ENCODE measurements around the gene WSCD2.

The WSCD2 gene

GRCh38 chr12:108228746-108229145 lies 99.7 kb downstream of the WSCD2 start:
- Mint-ChIP-seq H3K9me3 (no peaks in the 10 kb centered on the region), H3K27ac (no peak overlapping the region), H3K27me3 (ENCODE audit: low read depth) (peaks cover 6% of the 10 kb centered on the region), H3K36me3 (ENCODE audit: low read depth) (no peaks in the 10 kb centered on the region), H3K4me1 (ENCODE audit: low read depth) (no peaks in the 10 kb centered on the region), H3K4me3 (no peak overlapping the region)

DNA sequence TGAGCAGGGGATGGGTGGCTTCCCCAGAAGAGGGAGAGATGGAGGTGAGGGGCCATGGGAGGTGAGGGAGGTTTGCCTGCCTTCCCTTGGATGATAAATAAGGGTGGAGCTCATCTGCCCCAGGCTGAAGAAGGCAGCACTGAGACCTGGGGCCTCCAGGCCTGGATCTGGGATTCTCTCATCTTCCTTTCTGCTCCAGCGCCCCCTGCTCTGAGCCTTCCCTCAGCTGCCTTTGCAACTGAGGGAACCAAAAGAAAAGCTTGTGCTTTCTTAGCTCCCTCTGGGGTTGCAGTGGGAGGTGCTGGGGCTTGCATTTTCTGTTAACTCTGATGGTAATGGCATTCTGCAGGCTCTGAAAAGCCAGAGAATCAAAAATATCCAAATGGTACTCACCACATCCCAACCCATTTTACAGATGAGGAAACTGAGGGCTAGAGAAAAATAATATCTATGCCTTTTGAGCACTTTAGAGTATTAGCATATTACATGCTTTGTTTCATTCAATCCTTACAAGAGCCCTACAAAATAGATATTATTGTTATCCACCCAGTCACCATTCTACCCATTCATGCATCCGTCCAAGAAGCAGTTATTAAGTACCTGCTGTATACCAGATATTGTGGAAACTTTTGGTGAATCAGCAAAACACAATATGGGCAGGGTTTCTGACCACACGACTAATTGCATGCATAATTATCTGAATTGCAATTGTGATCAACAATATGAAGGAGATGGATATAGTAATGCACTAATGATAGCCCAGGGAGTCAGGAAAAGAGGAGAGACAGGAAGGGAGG lies 102.2 kb downstream of the WSCD2 start:
- H3K4me1 Mint-ChIP-seq (ENCODE audit: low read depth): no peaks in the 10 kb centered on the region
- H3K27me3 Mint-ChIP-seq (ENCODE audit: low read depth): peaks cover 6% of the 10 kb centered on the region
- no peak overlapping the region for H3K4me3 Mint-ChIP-seq
- H3K27ac Mint-ChIP-seq: no peak overlapping the region
- H3K9me3 Mint-ChIP-seq: no peaks in the 10 kb centered on the region
- no peaks in the 10 kb centered on the region for H3K36me3 Mint-ChIP-seq (ENCODE audit: low read depth)

GRCh38 chr12:108231909-108232434 lies 102.9 kb downstream of the WSCD2 start:
- Mint-ChIP-seq H3K36me3 (ENCODE audit: low read depth) (no peaks in the 10 kb centered on the region), H3K27me3 (ENCODE audit: low read depth) (peaks cover 10% of the 10 kb centered on the region), H3K4me3 (no peak overlapping the region), H3K27ac (no peak overlapping the region), H3K4me1 (ENCODE audit: low read depth) (no peaks in the 10 kb centered on the region), H3K9me3 (no peaks in the 10 kb centered on the region)

GRCh38 chr12:108232565-108232964 lies 103.5 kb downstream of the WSCD2 start:
- H3K4me3 Mint-ChIP-seq: no peak overlapping the region
- H3K36me3 Mint-ChIP-seq (ENCODE audit: low read depth): no peaks in the 10 kb centered on the region
- H3K4me1 Mint-ChIP-seq (ENCODE audit: low read depth): no peaks in the 10 kb centered on the region
- no peak overlapping the region for H3K27ac Mint-ChIP-seq
- peaks cover 10% of the 10 kb centered on the region for H3K27me3 Mint-ChIP-seq (ENCODE audit: low read depth)
- H3K9me3 Mint-ChIP-seq: no peaks in the 10 kb centered on the region

- Mint-ChIP-seq H3K36me3 (ENCODE audit: low read depth) (no peaks in the 10 kb centered on the region), H3K9me3 (no peaks in the 10 kb centered on the region), H3K4me3 (no peak overlapping the region), H3K4me1 (ENCODE audit: low read depth) (no peaks in the 10 kb centered on the region), H3K27me3 (ENCODE audit: low read depth) (peaks cover 10% of the 10 kb centered on the region), H3K27ac (no peak overlapping the region)
Measured at GRCh38 chr12:108234158-108234557, 105.1 kb downstream of the WSCD2 start.

- H3K4me3 Mint-ChIP-seq: no peak overlapping the region
- no peak overlapping the region for H3K27ac Mint-ChIP-seq
- H3K4me1 Mint-ChIP-seq (ENCODE audit: low read depth): no peaks in the 10 kb centered on the region
Measured at GRCh38 chr12:108235197-108235984, 106.3 kb downstream of the WSCD2 start.

DNA sequence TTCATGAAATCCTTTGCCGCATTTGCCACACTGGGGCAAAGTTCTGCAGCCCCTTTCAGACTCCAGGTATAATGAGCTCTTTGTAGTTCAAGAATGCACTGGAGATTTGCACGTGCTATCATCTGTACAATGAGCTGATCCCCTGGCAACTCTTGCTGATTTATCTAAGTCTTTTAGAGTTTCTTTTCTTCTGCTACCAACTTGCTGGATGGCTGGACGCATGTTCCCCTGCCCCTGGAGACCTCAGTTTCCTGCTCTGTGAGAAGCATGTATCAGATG lies 106.8 kb downstream of the WSCD2 start:
- H3K4me1 Mint-ChIP-seq (ENCODE audit: low read depth): no peaks in the 10 kb centered on the region
- no peak overlapping the region for H3K4me3 Mint-ChIP-seq
- H3K9me3 Mint-ChIP-seq: no peaks in the 10 kb centered on the region
- peaks cover 4% of the 10 kb centered on the region for H3K27me3 Mint-ChIP-seq (ENCODE audit: low read depth)
- no peaks in the 10 kb centered on the region for H3K36me3 Mint-ChIP-seq (ENCODE audit: low read depth)
- H3K27ac Mint-ChIP-seq: no peak overlapping the region

More at GRCh38 chr12:108235197-108235984, 106.3 kb downstream of the WSCD2 start:
- Mint-ChIP-seq H3K27me3 (ENCODE audit: low read depth) (peaks cover 7% of the 10 kb centered on the region), H3K36me3 (ENCODE audit: low read depth) (no peaks in the 10 kb centered on the region), H3K9me3 (no peaks in the 10 kb centered on the region)

DNA sequence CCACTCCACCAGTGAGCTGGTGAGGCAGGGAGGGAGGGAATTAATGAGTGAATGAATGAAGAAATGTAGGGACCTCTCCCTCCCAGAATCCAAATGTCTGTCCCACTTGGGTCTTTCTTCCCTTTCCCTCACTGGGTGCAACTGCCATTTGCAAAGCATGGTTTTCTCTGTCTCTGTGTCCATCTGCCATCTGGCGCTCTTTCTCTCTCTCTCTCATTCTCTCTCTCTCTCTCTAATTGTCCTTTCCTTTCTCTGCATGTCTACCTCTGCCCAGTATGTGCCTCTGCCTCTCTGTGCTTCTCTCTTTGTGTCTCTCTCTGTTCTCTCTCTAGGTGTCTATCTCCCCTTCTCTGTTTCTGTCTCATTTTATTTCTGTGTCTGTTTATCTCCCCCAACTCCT lies 107.3 kb downstream of the WSCD2 start:
- H3K27ac Mint-ChIP-seq: no peak overlapping the region
- H3K27me3 Mint-ChIP-seq (ENCODE audit: low read depth): peaks cover 4% of the 10 kb centered on the region
- no peak overlapping the region for H3K4me3 Mint-ChIP-seq
- H3K4me1 Mint-ChIP-seq (ENCODE audit: low read depth): no peaks in the 10 kb centered on the region
- no peaks in the 10 kb centered on the region for H3K9me3 Mint-ChIP-seq
- H3K36me3 Mint-ChIP-seq (ENCODE audit: low read depth): no peaks in the 10 kb centered on the region

DNA sequence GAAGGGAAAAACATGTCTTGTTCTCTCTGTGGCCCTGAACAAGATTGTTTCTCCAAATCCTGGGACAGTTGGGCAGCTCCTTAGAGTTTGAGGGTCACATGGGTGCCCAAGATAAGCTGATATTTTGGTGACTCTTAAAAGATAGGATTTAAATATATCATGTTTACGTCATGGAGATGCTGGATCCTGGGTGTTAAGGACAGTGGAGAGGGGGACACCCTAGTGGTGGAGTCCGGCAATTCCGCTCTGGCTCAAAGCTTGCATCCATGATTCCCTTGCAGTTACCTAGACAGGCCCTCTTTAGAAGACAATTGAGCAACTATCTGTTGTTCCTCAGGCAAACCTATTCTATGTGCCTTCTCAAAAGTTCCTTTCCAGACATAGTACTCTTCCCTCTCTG lies 108.2 kb downstream of the WSCD2 start:
- H3K4me3 Mint-ChIP-seq: no peak overlapping the region
- H3K9me3 Mint-ChIP-seq: no peaks in the 10 kb centered on the region
- no peaks in the 10 kb centered on the region for H3K4me1 Mint-ChIP-seq (ENCODE audit: low read depth)
- no peaks in the 10 kb centered on the region for H3K36me3 Mint-ChIP-seq (ENCODE audit: low read depth)
- peaks cover 4% of the 10 kb centered on the region for H3K27me3 Mint-ChIP-seq (ENCODE audit: low read depth)
- no peak overlapping the region for H3K27ac Mint-ChIP-seq

DNA sequence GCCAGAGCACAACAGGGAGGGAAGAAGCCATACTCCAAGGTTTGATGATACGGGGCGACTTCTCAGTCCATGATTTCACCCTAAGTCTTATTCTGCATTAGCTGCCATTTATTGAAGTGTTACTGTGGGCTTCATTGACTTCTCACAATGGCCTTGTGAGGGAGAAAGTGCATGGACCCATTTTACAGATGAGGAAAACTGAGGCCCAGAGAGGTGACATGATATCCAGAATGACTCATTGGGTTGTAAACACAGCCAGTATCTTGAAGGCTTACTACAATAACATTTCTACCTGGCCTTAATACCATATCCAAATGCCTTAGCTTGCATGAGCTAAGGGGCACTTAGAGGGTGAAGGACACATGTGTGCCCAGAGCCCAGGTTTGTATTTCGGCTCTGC lies 109.4 kb downstream of the WSCD2 start:
- peaks cover 4% of the 10 kb centered on the region for H3K27me3 Mint-ChIP-seq (ENCODE audit: low read depth)
- no peak overlapping the region for H3K27ac Mint-ChIP-seq
- H3K4me3 Mint-ChIP-seq: no peak overlapping the region
- no peaks in the 10 kb centered on the region for H3K4me1 Mint-ChIP-seq (ENCODE audit: low read depth)
- H3K9me3 Mint-ChIP-seq: no peaks in the 10 kb centered on the region
- H3K36me3 Mint-ChIP-seq (ENCODE audit: low read depth): no peaks in the 10 kb centered on the region

DNA sequence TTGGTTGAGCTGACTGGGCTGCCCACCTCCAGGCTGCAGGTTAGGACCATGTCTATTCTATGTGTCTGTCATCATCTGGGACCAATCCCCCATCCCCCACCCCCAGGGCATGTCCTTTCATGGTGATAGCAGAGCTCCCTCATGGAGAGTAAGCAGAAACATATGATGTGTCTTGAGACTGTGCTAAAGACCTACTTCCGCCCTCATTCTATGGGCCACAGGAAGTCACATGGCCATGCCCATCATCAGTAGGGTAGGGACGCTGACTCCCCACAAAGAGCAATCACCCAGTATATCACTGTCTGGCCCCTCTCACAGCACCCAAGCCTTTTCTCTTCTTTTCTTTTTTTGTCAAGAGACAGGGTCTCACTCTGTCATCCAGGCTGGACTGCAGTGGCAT lies 110.3 kb downstream of the WSCD2 start:
- H3K4me3 Mint-ChIP-seq: no peak overlapping the region
- no peaks in the 10 kb centered on the region for H3K9me3 Mint-ChIP-seq
- H3K27ac Mint-ChIP-seq: no peak overlapping the region
- H3K27me3 Mint-ChIP-seq (ENCODE audit: low read depth): peaks cover 4% of the 10 kb centered on the region
- no peaks in the 10 kb centered on the region for H3K36me3 Mint-ChIP-seq (ENCODE audit: low read depth)
- H3K4me1 Mint-ChIP-seq (ENCODE audit: low read depth): no peaks in the 10 kb centered on the region

GRCh38 chr12:108240027-108240785 lies 111.1 kb downstream of the WSCD2 start:
- Mint-ChIP-seq H3K4me3 (no peak overlapping the region), H3K36me3 (ENCODE audit: low read depth) (no peaks in the 10 kb centered on the region), H3K9me3 (no peaks in the 10 kb centered on the region), H3K27me3 (ENCODE audit: low read depth) (peaks cover 4% of the 10 kb centered on the region), H3K4me1 (ENCODE audit: low read depth) (no peaks in the 10 kb centered on the region), H3K27ac (no peak overlapping the region)

- Mint-ChIP-seq H3K4me1 (ENCODE audit: low read depth) (no peaks in the 10 kb centered on the region), H3K9me3 (no peaks in the 10 kb centered on the region), H3K27me3 (ENCODE audit: low read depth) (peaks cover 4% of the 10 kb centered on the region), H3K27ac (no peak overlapping the region), H3K4me3 (no peak overlapping the region), H3K36me3 (ENCODE audit: low read depth) (no peaks in the 10 kb centered on the region)
Measured at GRCh38 chr12:108240928-108241327, 111.8 kb downstream of the WSCD2 start.

- H3K4me3 Mint-ChIP-seq: no peak overlapping the region
- H3K27ac Mint-ChIP-seq: no peak overlapping the region
- no peaks in the 10 kb centered on the region for H3K36me3 Mint-ChIP-seq (ENCODE audit: low read depth)
- no peaks in the 10 kb centered on the region for H3K27me3 Mint-ChIP-seq (ENCODE audit: low read depth)
- H3K9me3 Mint-ChIP-seq: no peaks in the 10 kb centered on the region
- H3K4me1 Mint-ChIP-seq (ENCODE audit: low read depth): no peaks in the 10 kb centered on the region
Measured at GRCh38 chr12:108241986-108242703, 113.1 kb downstream of the WSCD2 start.
